ENCODE results near the gene TMEM178B. TPM values are rescaled to one million over a fixed set of nuclear protein-coding genes. Genes with fewer than 3 reads are reported as not detected.

The TMEM178B gene
- total RNA-seq, 1 experiment from 2014 or later = not detected

- intact Hi-C loops (cut with micrococcal nuclease; ENCODE audit: unreplicated experiment) = no loop called here
- ChIA-PET CTCF (no interaction called here), POLR2A (ENCODE audit: unreplicated experiment) (no interaction called here)
- no peaks in the 10 kb centered on the region for H3K9me3 ChIP-seq (ENCODE audit: insufficient read depth, low read depth)
- no peaks in the 10 kb centered on the region for H3K36me3 ChIP-seq (ENCODE audit: low read depth)
- no peak overlapping the region for H2AFZ ChIP-seq
- H3K79me2 ChIP-seq (ENCODE audit: low read depth) = no peaks in the 10 kb centered on the region
- no peak overlapping the region for H3K27ac ChIP-seq
- no peaks in the 10 kb centered on the region for H3K4me1 ChIP-seq (replicated peaks; ENCODE audit: insufficient read depth)
- H3K27me3 ChIP-seq (ENCODE audit: insufficient read depth, low read depth) = peaks cover 13% of the 10 kb centered on the region; the same call in 1 of the 2 replicates
- DNase-seq = no peak
- H4K20me1 ChIP-seq (ENCODE audit: insufficient read depth) = no peaks in the 10 kb centered on the region
- H3K4me2 ChIP-seq = no peak overlapping the region
- no peak overlapping the region for H3K4me3 ChIP-seq
- no peaks in the 10 kb centered on the region for H3K9me2 ChIP-seq (ENCODE audit: insufficient read depth)
- BruUV-seq (replicated peaks) = no TSS peak
- H3F3A ChIP-seq (ENCODE audit: insufficient read depth, low read depth) = no peaks in the 10 kb centered on the region
- TF ChIP-seq EZH2 (IDR thresholded peaks at IDR 0.05; ENCODE audit: low read depth) (no peak), CTCF (conservative IDR thresholded peaks at IDR 0.05) (no peak)
Measured at GRCh38 chr7:141227454-141227853, 153.6 kb downstream of the TMEM178B start.

GRCh38 chr7:141228482-141228881 lies 154.6 kb downstream of the TMEM178B start:
- DNase-seq = no peak
- intact Hi-C loops (cut with micrococcal nuclease; ENCODE audit: unreplicated experiment) = no loop called here
- H3K4me3 ChIP-seq = no peak overlapping the region
- ChIA-PET CTCF (no interaction called here), POLR2A (ENCODE audit: unreplicated experiment) (no interaction called here)
- H4K20me1 ChIP-seq (ENCODE audit: insufficient read depth) = no peaks in the 10 kb centered on the region
- no TSS peak for BruUV-seq (replicated peaks)
- H3K4me2 ChIP-seq = no peak overlapping the region
- H2AFZ ChIP-seq = no peak overlapping the region
- H3K27ac ChIP-seq = no peak overlapping the region
- H3K9me2 ChIP-seq (ENCODE audit: insufficient read depth) = no peaks in the 10 kb centered on the region
- no peaks in the 10 kb centered on the region for H3K9me3 ChIP-seq (ENCODE audit: insufficient read depth, low read depth)
- H3K27me3 ChIP-seq (ENCODE audit: insufficient read depth, low read depth) = peaks cover 17% of the 10 kb centered on the region; the same call in 1 of the 2 replicates
- no peaks in the 10 kb centered on the region for H3F3A ChIP-seq (ENCODE audit: insufficient read depth, low read depth)
- TF ChIP-seq CTCF (conservative IDR thresholded peaks at IDR 0.05) = no peak
- no peak for TF ChIP-seq EZH2 (IDR thresholded peaks at IDR 0.05; ENCODE audit: low read depth)
- H3K79me2 ChIP-seq (ENCODE audit: low read depth) = no peaks in the 10 kb centered on the region
- no peaks in the 10 kb centered on the region for H3K36me3 ChIP-seq (ENCODE audit: low read depth)
- no peaks in the 10 kb centered on the region for H3K4me1 ChIP-seq (replicated peaks; ENCODE audit: insufficient read depth)

GRCh38 chr7:141231018-141231792 lies 157.3 kb downstream of the TMEM178B start:
- Histone ChIP-seq H4K20me1 (ENCODE audit: insufficient read depth) (no peaks in the 10 kb centered on the region), H3F3A (ENCODE audit: insufficient read depth, low read depth) (no peaks in the 10 kb centered on the region), H3K27me3 (ENCODE audit: insufficient read depth, low read depth) (peaks cover 23% of the 10 kb centered on the region), H3K4me3 (no peak overlapping the region), H2AFZ (no peak overlapping the region), H3K79me2 (ENCODE audit: low read depth) (no peaks in the 10 kb centered on the region), H3K4me1 (replicated peaks; ENCODE audit: insufficient read depth) (no peaks in the 10 kb centered on the region), H3K9me3 (ENCODE audit: insufficient read depth, low read depth) (no peaks in the 10 kb centered on the region), H3K27ac (no peak overlapping the region), H3K9me2 (ENCODE audit: insufficient read depth) (no peaks in the 10 kb centered on the region), H3K4me2 (no peak overlapping the region), H3K36me3 (ENCODE audit: low read depth) (no peaks in the 10 kb centered on the region)
- no TSS peak for BruUV-seq (replicated peaks)
- intact Hi-C loops (cut with micrococcal nuclease; ENCODE audit: unreplicated experiment) = no loop called here
- ChIA-PET POLR2A (ENCODE audit: unreplicated experiment) (interaction anchor here (0.6 kb wide), 1 partner anchor 458 kb away, joined by 3 read pairs; no protein-coding TSS in a partner anchor), CTCF (no interaction called here)
- TF ChIP-seq EZH2 (IDR thresholded peaks at IDR 0.05; ENCODE audit: low read depth) = no peak
- TF ChIP-seq CTCF (conservative IDR thresholded peaks at IDR 0.05) = peak; percentile 40; the same call in 1 of the 2 replicates
- DNase-seq = peak in 1 of 2 experiments; percentile 12

Data from PC-9 (cell line).